ENCODE measurements around the gene REV3L.

GRCh38 chr6:111428811-111429210 lies 54.2 kb downstream of the REV3L start:
- TF ChIP-seq EZH2 (IDR thresholded peaks at IDR 0.05) (no peak), POLR2AphosphoS5 (IDR thresholded peaks at IDR 0.05; ENCODE audit: borderline replicate concordance, low read depth, low read length) (no peak), FOXP2 (optimal IDR thresholded peaks at IDR 0.05; ENCODE audit: control extremely low read depth, extremely low read length, insufficient read depth) (no peak)

All from SK-N-MC (cell line).